Spinal cord (tissue), 10 donors: Measurements from ENCODE around the gene DCLK2. TPM values are rescaled to one million over a fixed set of nuclear protein-coding genes. Genes with fewer than 3 reads are reported as not detected.

ENCODE experiments used
- DNase-seq, 6 donors: peaks; one replicate each; pipeline versions ENCODE4 v3.0.0 to v3.0.0-alpha.2; 2013 to 2015; ENCODE audit warnings: low spot score in 6 of 6, low read depth in 4 of 6
- H3K27ac ChIP-seq: one replicate; pipeline ENCODE4 v1.5.1; 2013; ENCODE audit warnings: low read depth, low read length, control low read depth
- H3K27me3 ChIP-seq: one replicate; pipeline ENCODE4 v1.6.1; 2013; ENCODE audit warnings: low read length; ENCODE audit not compliant: control insufficient read depth, insufficient read depth
- H3K36me3 ChIP-seq: one replicate; pipeline ENCODE4 v1.6.1; 2013; ENCODE audit warnings: low read length; ENCODE audit not compliant: control insufficient read depth, insufficient read depth
- H3K4me1 ChIP-seq: one replicate; pipeline ENCODE4 v1.6.1; 2013; ENCODE audit warnings: low read length; ENCODE audit not compliant: control insufficient read depth, insufficient read depth
- H3K4me3 ChIP-seq: one replicate; pipeline ENCODE4 v1.5.1; 2013; ENCODE audit warnings: low read depth, low read length, control low read depth
- H3K9me3 ChIP-seq: one replicate; pipeline ENCODE4 v1.6.1; 2013; ENCODE audit warnings: low read length; ENCODE audit not compliant: control insufficient read depth, insufficient read depth
- WGBS: methylation state at CpG from one replicate; pipeline ENCODE4 v1.1.5; 2013; ENCODE audit warnings: missing lambda C conversion rate; ENCODE audit not compliant: insufficient coverage; 5-methylcytosine and 5-hydroxymethylcytosine counted together
- polyA plus RNA-seq, 2 donors: library from polyadenylated mRNA; unstranded; fragments of 120-200 nt; gene quantifications; one replicate each; pipeline ENCODE4 v1.2.1, GENCODE V29; 2013; ENCODE audit not compliant: insufficient read length in 2 of 2
- total RNA-seq, 2 donors: library from RNA; depleted of rRNA in 1 of 2; stranded (reverse); fragments of 120-200 nt in 1 of 2; fragments of >200 nt in 1 of 2; gene quantifications; one replicate each; pipeline versions ENCODE4 v1.2.3 to v1.2.4, GENCODE V29; 2013 to 2014
- donor health status: healthy.

The DCLK2 gene
- total and polyA plus RNA-seq, 4 donors = 79.1 to 234 (median 156) TPM

DNA sequence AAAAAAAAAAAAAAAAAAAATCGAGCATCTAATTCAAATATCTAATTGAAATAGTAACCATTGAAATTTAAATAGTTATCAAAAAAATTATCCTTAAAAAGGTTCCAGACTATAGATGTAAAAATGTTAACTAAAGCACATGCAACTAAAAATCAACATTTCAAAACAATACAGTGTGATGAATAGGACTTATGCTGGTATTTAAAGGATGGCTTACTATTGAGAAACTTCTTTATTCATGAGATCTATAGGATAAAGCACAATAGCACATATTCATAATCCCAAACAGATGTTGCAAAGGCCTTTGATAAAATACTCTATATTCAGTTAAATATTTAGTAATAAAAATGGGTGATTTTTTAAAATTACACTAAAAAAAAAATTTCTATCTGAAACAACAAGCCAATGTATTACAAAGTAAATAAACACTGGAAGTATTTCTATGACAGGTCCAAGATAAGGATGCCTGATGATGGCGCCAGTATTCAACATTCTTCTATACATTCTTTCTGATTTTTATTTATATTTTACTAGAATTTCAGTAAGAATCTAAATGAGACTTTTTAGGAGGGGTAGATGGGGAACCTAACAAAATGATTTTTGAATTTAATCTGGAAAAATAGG lies 26.3 kb downstream of the DCLK2 start:
- H3K4me1 ChIP-seq = peaks cover 4% of the 10 kb centered on the region
- no peak overlapping the region for H3K27ac ChIP-seq
- peaks cover 3% of the 10 kb centered on the region for H3K36me3 ChIP-seq
- no peaks in the 10 kb centered on the region for H3K27me3 ChIP-seq
- no peak overlapping the region for H3K4me3 ChIP-seq
- H3K9me3 ChIP-seq = no peaks in the 10 kb centered on the region
- DNase-seq = no peak
- WGBS = no CpG with 5 or more reads among the region's 2 CpGs

DNA sequence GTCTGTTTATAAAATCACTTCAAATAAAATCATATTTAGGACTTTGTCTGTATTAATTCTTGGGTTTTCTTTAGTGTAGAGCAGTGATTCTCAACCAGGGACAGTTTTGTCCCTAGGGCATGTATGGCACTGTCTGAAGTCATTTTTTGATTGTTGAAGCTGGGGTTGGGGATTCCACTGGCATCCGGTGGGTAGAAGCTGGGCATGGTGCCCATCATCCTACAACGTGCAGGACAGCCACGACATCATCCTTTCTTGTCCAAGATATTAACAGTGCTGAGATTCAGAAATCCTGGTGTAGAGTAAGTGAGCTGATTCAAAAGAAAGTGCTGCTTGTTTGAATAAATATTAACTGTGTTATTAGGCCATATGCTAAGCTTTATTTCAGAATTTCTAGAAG lies 28.6 kb downstream of the DCLK2 start:
- Histone ChIP-seq H3K36me3 (peaks cover 3% of the 10 kb centered on the region), H3K27me3 (no peaks in the 10 kb centered on the region), H3K27ac (no peak overlapping the region), H3K4me3 (no peak overlapping the region), H3K9me3 (no peaks in the 10 kb centered on the region), H3K4me1 (peaks cover 4% of the 10 kb centered on the region)
- WGBS = 40% methylated on average over 1 of the region's 3 CpGs
- DNase-seq = no peak

DNA sequence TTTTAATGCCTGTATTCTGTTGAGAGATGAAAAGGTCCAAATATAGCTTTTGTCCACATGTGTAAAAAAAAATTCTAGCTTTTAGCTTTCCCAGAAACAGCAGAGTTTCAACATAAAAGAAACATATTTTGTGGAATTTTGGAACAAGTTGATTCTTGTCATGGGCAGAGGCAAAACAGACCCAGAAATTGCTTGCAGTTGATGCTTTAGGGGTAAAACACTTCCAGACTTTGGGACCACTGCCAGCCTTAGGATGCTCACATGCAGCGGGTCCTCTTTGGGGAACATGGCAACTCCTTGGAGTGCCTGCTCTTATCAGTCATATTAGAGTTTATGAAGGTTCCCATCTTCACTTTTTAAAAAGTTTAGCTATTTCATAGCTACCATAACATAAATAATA lies 30.4 kb downstream of the DCLK2 start:
- H3K36me3 ChIP-seq = peaks cover 3% of the 10 kb centered on the region
- DNase-seq = peak in 1 of 6 donors; percentile 57
- H3K9me3 ChIP-seq = peaks cover 2% of the 10 kb centered on the region
- no peak overlapping the region for H3K4me3 ChIP-seq
- peaks cover 4% of the 10 kb centered on the region for H3K4me1 ChIP-seq
- no CpG with 5 or more reads among the region's 1 CpG for WGBS
- no peak overlapping the region for H3K27ac ChIP-seq
- no peaks in the 10 kb centered on the region for H3K27me3 ChIP-seq

DNA sequence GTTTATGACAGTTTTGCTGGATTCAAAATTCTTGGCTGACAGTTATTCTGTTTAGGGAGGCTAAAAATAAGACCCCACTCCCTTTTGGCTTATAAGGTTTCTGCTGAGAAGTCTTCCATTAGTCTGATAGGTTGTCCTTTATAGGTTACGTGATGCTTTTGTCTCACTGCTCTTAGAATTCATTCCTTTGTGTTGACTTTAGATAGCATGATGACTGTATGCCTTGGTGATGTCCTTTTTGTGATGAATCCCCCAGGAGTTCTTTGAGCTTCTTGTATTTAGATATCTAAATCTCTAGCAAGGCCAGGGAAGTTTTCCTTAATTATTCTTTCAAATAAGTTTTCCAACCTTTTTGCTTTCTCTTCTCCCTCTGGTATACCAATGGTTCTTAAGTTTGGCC lies 36.4 kb downstream of the DCLK2 start:
- H3K4me3 ChIP-seq = no peak overlapping the region
- H3K36me3 ChIP-seq = peaks cover 9% of the 10 kb centered on the region
- peaks cover 14% of the 10 kb centered on the region for H3K4me1 ChIP-seq
- no peak for DNase-seq
- no peak overlapping the region for H3K27ac ChIP-seq
- peaks cover 7% of the 10 kb centered on the region for H3K9me3 ChIP-seq
- no peaks in the 10 kb centered on the region for H3K27me3 ChIP-seq
- WGBS = no CpG with 5 or more reads among the region's 1 CpG

DNA sequence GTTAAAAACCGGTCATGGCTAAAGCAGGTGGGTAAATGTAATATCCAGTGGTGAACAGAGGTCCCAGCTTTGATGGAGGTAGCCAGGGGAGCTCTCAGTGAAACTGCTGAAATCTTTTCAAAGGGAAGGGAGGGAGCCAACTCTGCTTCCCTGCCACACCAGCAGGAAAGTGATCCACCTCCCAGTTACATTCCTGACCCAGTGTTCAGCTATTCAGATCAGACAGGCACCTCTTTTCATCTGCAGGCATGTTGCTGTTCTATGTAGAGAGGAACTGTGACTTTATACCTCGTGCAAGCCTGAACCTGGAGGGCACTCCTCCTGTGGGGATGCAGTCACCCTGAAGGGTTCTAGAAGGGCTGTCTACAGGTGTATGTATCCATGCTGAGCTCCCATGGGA lies 37.6 kb downstream of the DCLK2 start:
- peaks cover 14% of the 10 kb centered on the region for H3K4me1 ChIP-seq
- WGBS = 50% methylated on average over 1 of the region's 2 CpGs
- peaks cover 9% of the 10 kb centered on the region for H3K36me3 ChIP-seq
- H3K9me3 ChIP-seq = peaks cover 7% of the 10 kb centered on the region
- no peak overlapping the region for H3K4me3 ChIP-seq
- no peak for DNase-seq
- no peaks in the 10 kb centered on the region for H3K27me3 ChIP-seq
- H3K27ac ChIP-seq = no peak overlapping the region

DNA sequence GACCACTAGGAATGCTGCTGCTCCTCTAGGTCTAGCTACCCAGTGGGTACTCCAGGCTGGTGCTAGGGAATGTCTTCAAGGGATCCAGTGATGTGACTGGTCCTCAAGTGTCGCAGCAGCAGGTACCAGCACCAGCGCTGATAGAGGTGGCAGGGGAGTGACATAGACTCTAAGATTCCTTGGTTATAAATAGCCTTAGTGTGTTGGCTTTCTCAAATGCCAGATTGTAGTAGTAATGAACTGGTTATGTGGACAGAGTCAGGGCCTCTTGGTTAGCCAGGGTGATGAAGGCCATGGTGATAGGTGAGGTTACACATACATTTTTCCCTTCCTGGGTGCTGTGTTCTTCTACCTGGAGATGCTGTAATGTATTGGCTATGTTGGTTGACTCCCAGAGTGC lies 38.3 kb downstream of the DCLK2 start:
- Histone ChIP-seq H3K27ac (no peak overlapping the region), H3K9me3 (peaks cover 11% of the 10 kb centered on the region)
- WGBS = 96% methylated on average over 2 of the region's 2 CpGs

DNA sequence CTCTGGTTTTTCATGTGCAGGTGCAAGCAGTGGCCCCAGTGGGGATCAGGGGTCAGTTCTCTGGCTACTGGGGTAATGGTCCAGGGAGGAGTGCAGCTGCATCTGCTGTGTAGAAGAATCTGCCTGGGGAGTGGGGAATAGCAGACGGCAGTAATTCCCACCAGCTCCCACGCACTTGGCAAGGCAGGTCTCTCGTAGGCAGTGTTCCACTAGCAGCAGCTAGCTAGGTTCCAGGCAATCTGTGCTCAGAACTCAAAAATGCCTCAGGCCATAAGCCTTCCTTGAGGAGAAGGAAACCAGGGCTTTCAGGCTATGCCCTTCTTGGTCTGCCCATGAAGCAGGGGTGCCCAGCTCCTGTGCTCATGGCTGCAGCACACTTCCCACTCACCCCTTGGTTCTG lies 38.8 kb downstream of the DCLK2 start:
- H3K4me1 ChIP-seq = peaks cover 14% of the 10 kb centered on the region
- H3K4me3 ChIP-seq = no peak overlapping the region
- H3K36me3 ChIP-seq = peaks cover 9% of the 10 kb centered on the region
- no peak overlapping the region for H3K27ac ChIP-seq
- peak in 1 of 6 donors; percentile 70 for DNase-seq
- no peaks in the 10 kb centered on the region for H3K27me3 ChIP-seq
- peaks cover 13% of the 10 kb centered on the region for H3K9me3 ChIP-seq
- 67% methylated on average over 3 of the region's 3 CpGs for WGBS

More for the DNA sequence above, 38.3 kb downstream of the DCLK2 start:
- no peak for DNase-seq
- H3K4me3 ChIP-seq = no peak overlapping the region
- peaks cover 14% of the 10 kb centered on the region for H3K4me1 ChIP-seq
- H3K27me3 ChIP-seq = no peaks in the 10 kb centered on the region
- peaks cover 9% of the 10 kb centered on the region for H3K36me3 ChIP-seq

DNA sequence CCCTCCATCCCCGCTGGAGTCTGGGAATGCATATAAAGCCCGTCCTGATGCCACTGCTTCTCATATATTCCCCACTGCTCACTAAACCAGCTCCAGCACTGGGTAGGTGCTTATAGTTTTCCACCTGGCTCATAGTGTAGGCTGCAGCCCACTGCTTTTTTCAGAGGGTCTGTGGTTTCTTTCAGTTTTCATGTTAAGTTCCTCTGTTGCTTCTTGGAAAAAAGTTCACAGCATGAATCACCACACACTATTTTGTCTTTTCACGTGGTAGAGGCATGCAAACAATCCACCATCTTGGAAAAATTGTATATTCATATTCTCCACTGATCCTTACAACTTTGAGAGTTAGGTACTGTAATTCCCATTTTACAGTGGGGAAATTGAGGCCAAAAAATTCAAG lies 39.4 kb downstream of the DCLK2 start:
- DNase-seq = no peak
- Histone ChIP-seq H3K4me1 (peaks cover 14% of the 10 kb centered on the region), H3K9me3 (peaks cover 13% of the 10 kb centered on the region), H3K27me3 (no peaks in the 10 kb centered on the region), H3K4me3 (no peak overlapping the region), H3K36me3 (peaks cover 9% of the 10 kb centered on the region), H3K27ac (no peak overlapping the region)
- no CpG with 5 or more reads among the region's 3 CpGs for whole genome bisulfite sequencing

DNA sequence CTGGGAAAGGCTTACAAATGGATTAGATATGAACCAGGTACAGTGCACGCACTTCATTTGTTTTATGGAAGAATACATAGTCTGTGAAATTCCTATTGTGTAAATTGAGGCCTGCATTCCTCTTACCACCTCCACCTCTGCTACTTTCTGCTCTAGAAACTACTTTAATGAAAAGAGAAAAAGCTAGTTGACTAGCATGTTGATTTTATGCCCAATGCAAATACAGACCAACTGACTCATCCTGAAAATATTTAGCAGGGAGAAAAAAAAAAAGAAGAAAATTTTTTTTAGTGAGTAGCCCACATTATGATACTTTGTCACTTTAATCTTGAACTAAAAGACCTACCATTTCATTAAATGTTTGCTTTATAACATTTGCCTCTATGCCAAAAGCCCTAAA lies 41.2 kb downstream of the DCLK2 start:
- no peak for DNase-seq
- peaks cover 6% of the 10 kb centered on the region for H3K9me3 ChIP-seq
- peaks cover 20% of the 10 kb centered on the region for H3K4me1 ChIP-seq
- H3K27ac ChIP-seq = no peak overlapping the region
- H3K27me3 ChIP-seq = no peaks in the 10 kb centered on the region
- no CpG with 5 or more reads among the region's 1 CpG for WGBS
- H3K36me3 ChIP-seq = peaks cover 9% of the 10 kb centered on the region
- no peak overlapping the region for H3K4me3 ChIP-seq

DNA sequence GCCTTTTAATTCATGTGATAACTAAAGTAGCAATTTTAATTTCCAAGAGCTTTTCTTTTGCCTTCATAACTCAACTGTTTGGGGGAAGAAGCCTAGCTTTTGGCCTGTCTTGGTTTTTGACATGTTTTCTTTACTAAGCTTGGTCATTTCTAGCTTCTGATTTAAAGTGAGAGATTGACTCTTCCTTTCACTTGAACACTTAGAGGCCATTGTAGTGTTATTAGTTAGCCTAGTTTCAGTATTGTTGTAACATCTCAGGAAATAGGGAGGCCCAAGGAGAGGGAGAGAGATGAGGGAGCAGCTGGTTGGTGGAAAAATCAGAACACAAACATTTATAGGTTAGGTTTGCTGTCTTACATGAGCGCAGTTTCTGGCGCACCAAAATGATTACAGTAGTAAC lies 44.8 kb downstream of the DCLK2 start:
- DNase-seq = no peak
- Histone ChIP-seq H3K27me3 (no peaks in the 10 kb centered on the region), H3K36me3 (no peaks in the 10 kb centered on the region), H3K27ac (no peak overlapping the region), H3K4me3 (no peak overlapping the region), H3K4me1 (peaks cover 6% of the 10 kb centered on the region), H3K9me3 (peaks cover 7% of the 10 kb centered on the region)
- no CpG with 5 or more reads among the region's 2 CpGs for WGBS
